Activated T-helper 9 cell treated with anti-CD3 and anti-CD28 coated beads, Interleukin-2, amount 50 U/mL, for 16 hours (primary cell): ENCODE measurements around the gene MAT2A.

Experiments used
- DNase-seq: peaks from one replicate; pipeline ENCODE4 v3.0.0-alpha.2; 2020; ENCODE audit warnings: low read depth

Gene MAT2A

DNA sequence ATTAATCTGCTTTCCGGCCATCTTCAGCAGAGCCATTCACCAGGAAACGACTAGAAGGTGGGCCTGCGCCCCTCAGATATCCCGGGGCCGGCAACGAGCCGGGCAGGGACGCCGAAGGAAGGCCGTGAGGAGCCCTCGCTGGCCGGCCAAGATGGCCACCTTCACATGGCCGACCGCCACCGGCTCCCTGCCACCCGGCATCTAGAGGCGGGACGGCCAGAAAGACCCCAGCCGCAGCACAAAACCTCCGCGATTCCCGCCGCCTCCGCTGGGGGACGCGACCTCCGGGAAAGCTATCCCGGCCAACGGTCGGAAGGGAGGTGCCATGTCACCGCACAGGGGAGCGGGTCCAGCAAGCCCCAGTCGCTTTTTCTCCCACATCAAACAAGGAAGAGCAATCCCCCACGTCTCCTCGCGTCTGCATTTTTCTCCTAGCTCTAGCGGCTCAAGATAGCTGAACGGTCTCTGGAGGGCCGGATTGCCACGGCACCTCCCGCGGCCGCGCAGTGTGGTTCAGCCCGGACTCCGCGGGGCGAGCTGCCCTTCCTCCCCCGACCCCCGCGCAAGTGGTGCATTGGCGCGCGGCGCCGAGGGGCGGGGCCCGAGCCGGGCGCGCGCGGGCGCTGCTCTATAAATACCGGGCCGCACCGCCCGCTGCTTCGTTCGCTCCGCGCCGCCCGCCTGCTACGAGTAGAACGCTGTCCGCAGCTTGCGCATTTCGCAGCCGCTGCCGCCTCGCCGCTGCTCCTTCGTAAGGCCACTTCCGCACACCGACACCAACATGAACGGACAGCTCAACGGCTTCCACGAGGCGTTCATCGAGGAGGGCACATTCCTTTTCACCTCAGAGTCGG is at the start of gene MAT2A:
Gene MAT2A (plus strand): TSS at position 662 of the 854 bp plus-strand sequence. CDS start 120 bp downstream, at position 782.
- DNase-seq: peak; percentile 85

DNA sequence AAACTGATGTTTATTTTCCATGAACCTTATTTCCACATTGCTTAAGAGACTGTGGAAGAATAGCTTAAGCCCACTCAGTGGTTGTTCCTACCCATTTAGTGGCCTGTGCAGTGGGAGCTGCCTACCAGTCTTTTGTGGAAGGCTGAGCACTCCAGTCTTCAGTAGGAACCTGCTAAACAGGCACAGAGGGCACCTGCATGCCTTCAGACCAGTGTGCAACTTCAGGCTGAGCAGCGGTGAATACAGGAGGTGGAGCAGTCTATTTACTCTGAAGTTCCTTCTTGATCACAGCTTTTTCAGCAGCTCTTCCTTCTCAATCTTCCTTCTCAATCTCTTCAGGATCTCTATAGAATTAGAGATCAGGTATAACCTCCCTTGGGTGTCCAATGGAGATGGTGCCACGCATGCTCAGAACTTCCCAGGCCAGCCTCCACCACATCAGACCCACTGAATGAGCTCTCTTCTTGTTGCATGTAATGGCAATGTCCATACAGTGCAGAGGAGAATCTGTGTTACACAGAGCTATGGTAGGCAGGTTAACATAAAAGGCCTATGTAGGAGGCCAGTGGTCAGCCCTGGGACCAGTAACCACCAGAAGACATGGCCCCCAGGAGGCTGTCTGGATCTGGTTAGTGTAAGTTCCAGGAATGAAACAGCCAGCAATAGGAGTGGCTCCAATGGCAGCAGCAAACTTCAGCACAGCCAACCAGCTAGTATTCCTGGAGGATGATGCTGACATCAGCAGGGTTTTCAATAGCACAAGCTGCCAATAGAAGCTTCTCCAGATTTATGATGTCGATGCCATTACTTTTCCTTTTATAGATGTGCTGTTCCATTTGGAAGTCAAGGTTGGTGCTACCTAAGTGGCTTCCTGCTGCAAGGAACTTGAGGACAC is 47.9 kb upstream of the MAT2A start:
- no peak for DNase-seq

DNA sequence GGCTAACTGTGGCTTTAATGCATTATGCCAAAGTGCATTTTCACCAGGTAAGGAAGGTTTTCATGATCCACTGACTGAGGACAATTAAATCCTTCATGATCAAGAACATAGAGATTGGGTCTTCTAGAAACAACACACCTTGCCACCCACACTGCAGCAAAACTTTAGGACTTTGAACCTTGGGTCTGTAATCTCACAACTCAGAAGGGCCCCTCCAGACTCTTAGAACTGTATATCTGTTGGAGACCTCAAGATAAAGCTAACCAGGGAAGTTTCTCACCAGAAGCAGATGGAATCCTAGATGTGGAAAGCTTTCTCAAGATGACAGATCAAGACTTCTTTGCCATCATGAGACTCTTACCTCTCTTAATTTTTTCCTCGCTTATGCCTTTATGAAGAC is 42.5 kb upstream of the MAT2A start:
- no peak for DNase-seq

DNA sequence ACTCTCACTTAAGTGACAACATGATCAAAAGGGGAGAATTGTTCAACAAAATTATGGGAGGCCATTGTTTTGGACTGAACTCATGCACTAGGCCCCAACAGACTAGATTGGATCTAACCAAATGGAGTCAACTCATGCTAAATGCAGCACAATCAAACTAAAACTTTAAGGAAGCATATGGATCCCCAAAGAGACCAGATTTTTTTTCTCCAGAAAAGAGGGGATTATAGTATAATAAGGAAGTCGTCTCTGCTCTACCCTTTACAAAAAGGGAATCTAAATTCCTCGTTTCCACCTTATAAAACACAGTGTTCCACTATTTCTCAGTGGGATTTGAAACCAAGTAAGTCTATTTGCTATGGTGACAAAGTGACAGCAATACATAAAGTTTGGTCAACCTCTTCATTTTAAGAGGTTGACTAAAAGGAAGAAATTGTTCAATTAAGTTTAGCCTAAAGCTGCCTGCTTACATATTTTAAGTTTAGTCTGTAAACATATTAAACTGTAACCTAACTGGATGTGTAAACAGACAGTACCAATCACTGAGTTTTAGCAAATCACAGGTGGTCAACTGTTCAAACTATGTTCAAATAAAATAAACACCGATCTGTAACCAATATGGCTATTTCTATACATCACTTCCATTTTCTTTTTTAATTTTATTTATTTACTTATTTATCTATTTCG is 40.9 kb upstream of the MAT2A start:
- DNase-seq: no peak

DNA sequence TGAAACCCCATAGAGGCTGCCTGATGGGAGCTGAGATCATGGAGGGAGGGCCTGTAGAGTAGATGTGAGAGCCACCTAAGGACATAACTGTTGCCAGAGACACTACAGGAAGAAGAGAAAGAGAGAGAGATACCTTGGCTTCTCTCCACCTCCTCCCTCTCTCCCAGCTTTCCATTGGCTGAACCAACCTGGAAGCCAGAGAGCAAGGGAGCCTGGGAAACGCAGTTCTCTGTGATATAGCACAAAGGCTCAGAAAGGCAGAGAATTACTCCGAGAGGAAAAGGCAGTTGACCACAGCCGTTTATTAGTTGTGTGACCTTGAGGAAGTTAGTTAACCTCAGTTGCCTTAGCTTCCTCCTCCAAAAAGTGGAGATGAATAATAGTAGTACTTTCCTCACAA is 37.7 kb upstream of the MAT2A start:
- DNase-seq: no peak

DNA sequence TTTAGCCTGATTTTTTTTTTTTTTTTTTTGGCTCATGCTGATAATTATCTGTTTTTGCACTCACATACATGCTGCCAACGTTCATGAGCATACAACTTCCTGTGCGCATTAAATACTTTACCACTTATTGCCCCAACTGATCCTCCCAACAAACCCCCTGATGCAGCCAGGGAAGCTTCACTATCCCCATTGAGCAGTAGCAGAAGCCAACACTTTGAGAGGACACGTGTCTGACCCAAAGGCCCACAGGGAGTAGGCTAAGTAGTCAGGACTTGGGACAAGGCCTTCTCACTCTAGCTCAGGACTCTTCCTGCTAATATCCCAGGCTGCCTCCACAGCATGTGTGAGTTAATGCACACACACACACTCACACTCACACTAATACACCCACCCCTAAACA is 36.2 kb upstream of the MAT2A start:
- DNase-seq: no peak

DNA sequence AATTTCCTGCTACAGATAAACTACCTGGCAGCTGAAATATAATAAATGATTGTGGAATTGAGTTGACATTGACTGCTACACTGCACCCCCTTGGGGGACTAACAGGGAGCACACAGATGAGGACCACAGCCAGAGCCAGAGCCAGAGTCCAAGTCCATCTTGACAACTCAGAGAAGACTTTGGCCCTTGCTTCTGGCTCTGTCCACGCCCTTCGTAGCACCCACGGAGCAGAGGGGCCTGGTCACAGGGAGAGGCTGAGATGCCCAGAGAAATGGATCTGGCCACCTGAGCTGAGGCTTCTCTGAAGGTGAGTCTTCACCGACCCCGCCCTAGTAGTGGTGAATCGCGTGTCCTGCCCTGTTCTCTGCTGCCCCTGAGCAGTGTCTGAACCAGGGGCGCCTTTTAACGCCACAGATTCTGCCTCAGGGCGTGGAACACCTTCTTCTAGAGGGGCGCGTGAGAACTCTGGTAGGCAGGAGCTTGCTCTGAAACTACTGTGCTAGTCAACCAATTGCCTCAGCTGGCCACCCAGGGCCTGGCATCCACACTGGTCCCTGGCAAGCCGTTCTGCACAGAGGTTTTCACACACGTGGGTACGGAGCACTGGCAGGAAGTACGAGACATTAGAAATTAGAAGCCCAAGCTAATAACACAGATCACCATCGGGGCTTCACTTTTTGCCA is 35.7 kb upstream of the MAT2A start:
- no peak for DNase-seq

DNA sequence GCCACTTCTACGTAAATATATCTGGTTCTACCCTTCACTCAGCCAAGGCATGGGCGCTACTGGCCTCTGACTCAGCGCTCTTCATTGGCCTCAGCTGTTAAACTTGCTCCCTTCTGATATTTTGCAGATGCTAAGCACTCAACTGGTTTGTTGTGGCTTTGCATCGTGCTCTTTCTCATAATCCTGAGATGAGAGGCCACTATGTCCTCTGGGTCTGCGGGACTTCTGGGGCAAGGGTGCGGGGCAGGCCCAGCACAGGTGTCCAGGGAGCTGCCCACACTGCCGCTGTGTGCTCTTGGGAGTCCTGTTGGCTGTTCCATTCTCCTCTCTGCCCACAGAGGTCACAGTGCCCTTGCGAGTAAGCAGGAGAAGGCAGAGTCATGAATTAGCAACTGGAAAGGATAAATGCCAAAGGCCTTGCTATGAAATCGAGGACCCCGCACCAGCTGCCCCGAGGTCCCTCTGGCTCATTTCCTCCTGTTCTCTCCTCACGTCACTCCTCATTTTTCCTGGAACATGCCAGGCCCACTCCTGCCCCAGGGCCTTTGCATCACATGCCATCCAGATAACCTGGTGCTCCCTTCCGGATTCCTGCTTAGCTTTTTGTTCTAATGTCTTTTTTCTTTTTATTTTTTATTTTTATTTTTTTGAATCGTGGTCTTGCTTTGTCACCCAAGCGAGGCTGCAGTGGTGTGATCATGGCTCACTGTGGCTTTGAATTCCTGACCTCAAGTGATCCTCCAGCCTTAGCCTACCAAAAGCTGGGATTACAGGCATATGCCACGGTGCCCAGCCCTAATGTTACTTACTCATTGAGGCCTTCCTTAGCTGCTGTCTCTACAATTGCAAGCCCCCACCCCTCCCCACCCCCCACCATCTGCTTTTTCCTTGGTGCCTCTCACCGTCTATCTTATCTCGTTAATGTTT is 34.9 kb upstream of the MAT2A start:
- DNase-seq: no peak

DNA sequence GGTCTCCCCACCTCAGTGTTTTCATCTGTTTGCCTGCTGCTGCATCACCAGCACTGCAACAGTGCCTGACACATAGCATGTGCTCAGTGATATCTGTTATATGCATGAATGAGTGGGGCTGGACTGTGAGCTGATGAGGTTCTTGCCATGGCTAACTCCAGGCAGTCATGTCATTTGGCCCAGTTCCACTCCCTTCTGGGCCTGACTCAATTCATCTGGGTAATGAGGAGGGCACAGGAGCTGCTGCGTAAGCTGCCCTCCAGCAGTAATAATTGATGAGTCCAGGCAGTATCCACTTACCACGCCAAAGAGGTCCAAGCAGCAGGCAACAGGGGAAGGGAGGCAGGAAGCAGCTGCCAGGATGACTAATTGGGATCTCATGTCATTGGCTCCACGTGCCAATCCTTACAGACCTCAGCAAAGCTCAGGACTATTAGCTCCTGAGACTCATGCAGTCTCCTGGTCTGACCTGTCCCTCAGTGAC is 34.1 kb upstream of the MAT2A start:
- no peak for DNase-seq

DNA sequence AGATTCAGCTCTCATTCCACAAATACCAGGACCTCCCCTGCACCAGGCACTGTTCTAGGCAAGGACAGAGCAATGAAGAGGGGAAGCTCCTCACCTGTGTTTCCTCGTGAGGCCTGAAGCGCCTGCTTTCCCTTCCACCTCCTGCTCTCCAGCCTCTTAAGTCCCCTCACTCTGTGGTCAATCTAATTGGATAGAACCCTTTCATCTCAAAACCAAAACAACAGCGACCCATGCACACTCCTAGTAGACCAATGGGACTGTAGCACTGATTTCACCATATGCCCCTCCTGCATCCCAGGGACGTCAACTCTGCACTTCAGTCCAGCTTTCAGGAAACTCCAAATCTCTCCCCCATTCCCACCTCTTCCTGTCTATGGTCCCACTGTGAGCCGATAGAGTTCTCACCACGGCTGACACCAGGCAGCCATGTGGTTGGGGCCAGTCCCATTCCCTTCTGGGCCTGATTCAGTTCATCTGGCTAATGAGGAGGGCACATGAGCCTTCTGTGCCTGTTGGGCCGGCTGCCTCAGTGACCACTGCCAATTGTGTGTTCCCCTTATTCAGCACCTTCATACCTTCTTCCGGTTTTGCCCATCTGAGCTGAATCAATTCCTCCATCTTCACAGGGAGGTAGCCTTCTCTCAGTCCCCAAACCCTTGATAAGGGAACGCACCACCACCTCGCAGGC is 33.3 kb upstream of the MAT2A start:
- no peak for DNase-seq

DNA sequence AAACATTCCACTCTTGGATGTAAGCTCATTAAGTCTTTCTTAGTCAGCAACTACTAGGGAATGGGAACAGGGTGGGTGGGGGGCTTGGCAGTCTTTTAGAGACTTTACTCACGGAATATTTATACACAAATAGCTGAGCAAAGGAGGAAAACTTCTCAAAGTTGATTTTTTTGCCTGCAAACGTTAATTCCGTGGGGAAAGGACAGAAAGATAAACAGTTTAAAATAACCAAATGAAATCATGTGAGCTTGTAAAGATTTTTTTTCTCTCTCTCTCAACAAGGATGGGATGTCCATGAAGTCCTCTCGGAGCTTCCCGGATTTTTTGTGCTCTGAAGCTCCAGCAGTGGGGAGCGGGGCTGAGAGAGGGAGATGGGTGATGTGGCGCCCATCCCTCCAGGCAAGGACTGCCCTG is 32.2 kb upstream of the MAT2A start:
- no peak for DNase-seq

DNA sequence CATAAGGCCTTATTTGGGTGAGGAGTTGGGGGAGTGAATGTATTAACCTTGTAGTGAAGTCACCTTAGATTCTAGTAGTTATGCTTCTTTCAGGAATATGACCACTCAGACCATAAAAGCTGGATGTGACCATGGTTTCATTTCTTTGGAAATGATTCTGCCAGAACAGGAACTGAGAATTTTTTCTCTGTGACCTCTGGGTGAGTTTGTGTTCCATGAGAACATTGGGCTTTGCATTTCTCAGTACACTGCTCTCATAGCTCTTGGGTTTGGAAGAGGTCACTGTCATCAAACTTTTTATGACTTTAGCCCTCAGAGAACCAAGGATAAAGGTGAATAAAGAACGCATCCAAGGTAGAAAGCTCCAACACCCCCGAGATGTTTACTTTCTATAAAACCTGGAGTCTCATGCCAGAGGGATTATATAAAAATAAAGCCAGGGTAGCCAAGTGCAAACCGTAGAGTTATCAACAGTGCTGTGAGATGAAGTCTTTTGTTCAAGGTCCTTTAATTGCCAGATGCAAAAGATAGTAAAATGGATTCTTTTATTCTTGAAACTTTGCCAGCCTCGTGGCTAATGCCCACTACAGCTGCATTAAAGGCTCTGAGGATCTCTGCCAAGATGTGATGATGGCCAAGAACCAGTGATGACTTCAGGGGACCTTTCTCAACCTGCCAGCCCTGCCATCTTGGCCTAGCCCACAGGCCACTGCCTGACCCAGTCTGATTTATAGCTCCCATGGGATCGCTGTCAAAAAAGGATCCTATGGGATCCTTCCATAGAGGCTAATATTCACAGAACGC is 27.8 kb upstream of the MAT2A start:
- DNase-seq: no peak

DNA sequence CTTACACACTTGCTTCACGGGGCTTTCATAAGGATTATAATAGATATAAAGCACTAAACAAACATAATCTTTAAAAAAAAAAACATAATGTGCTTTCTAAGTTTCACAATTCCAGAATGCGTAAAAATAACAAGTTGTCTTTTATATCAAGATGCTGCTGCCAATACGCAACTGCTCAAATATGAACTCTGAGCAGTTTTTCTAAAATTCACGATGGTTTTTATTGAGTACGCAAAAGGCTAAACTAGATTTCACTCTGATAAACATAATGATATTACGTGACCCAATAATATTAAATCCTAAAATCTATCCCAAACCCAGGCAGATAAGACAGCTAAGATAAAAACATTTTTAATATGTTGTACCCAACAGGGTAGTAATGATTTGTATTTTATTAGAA is 24.6 kb upstream of the MAT2A start:
- no peak for DNase-seq

DNA sequence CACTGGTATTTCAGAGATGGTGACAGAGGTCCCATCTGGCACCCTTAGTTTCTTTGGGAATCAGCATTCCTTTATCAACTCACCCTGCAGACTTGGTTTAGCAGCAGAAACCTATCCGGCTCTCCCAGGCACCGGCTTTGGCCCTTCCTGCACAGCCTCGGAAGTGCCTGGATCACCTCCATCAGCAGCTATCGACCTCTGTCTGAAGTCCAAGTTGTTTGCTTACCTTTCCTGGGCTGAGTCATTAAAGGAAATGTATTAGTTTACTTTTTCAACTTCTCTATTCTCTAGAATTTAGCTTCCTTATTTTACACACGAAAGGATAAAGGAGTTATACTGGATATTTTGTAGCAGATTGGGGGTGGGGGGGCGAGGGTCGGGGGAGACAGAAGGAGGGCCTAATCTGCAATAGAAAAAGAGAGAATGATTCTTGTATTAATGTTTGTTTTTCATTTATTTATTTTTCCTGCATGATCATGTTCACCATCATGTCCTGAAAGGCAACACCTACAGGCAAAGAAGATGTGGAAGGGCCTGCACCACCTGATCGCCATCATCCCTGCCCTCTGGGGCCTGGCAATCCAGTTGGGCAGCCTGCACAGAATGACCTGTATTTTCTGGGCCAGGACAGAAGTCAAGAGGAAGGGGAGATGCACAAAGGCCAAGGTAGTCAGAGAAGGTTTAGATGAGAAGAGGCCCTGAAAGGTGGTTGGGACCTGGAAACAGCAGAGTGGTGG is 22.1 kb upstream of the MAT2A start:
- DNase-seq: no peak

DNA sequence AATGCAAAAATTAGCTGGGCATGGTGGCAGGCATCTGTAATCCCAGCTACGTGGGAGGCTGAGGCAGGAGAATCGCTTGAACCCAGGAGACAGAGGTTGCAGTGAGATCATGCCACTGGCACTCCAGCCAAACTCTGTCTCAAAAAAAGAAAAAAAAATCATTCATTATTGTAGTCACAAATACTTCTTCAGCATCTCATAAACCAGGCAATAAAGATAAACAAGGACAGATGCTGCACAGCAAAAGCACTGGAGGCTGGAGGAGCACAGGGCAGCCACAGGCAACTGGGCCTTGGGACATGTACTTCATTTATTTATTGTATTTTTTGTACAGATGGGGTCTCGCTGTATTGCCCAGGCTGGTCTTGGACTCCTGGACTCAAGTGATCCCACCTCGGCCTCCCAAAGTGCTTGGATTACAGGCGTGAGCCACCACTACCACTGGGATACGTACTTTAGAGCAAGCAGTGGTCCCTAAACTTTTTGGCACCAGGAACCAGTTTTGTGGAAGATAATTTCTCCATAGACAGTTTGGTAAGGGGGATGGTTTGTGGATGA is 16.8 kb upstream of the MAT2A start:
- no peak for DNase-seq

DNA sequence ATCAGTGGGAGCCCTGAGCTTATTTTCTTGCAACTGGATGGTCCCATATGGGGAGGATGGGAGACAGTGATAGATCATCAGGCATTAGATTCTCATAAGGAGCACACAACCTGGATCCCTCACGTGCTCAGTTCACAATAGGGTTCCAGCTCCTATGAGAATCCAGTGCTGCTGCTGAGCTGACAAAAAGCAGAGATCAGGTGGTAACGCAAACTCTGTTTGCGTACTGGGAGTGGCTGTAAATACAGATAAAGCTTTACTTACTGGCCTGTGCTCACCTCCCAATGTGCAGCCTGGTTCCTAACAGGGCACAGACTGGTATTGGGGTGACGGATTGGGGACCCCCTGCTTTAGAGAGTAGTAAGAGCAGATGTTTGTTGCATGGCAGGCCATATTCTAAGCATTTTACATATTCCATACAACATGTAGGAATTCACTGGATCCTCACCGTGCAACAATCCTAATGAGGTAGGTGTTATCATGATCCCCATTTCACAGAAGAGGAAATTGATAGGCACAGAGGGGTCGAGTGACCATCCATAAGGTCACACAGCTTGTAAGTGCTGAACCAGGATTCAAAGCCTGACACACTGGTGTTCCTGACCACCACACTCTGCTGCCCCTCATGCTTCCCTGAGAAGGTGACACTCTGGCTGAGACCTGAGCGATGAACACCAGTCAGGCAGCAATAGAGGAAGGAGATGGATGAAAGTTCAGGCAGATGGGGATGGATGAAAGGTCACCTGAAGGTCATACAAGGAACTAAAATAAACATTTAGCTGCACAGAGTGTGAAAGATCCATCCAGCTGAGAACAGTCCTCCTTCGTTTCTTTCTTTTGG is 15.7 kb upstream of the MAT2A start:
- DNase-seq: no peak

DNA sequence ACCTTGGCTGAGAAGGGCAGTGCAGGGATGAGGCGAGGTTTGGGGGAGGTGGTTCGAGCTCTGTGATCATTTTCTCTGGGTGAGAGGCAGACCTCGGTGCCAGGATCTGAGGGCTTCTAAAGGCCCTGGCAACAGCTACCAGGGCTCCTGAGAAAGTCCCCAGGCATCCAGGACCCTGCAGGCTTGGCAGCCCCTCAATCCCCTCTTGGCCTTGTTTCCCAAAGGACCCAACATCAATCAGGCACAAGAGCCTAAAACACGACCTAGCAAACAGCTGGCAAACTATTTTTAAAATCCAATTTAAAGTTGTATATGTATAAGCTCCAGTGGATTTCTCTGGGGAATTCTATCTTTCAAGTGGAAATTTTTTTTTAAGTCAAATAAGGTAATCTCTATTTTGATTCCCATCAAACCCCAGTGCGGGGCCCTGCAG is 15.0 kb upstream of the MAT2A start:
- no peak for DNase-seq
